ENCODE measurements around the gene MEN1. TPM values are rescaled to one million over a fixed set of nuclear protein-coding genes. Genes with fewer than 3 reads are reported as not detected.
A peak's percentile ranks its signal among the peaks of the same experiment; 100 is the strongest.
"Not testable (repeated sequence)": the region's sequence is repeated elsewhere in the genome, so short reads cannot be mapped to it uniquely, and the experiment has no call there.

The MEN1 gene
- total RNA-seq, 1 donor from 2014 or later = 17.2 TPM

DNA sequence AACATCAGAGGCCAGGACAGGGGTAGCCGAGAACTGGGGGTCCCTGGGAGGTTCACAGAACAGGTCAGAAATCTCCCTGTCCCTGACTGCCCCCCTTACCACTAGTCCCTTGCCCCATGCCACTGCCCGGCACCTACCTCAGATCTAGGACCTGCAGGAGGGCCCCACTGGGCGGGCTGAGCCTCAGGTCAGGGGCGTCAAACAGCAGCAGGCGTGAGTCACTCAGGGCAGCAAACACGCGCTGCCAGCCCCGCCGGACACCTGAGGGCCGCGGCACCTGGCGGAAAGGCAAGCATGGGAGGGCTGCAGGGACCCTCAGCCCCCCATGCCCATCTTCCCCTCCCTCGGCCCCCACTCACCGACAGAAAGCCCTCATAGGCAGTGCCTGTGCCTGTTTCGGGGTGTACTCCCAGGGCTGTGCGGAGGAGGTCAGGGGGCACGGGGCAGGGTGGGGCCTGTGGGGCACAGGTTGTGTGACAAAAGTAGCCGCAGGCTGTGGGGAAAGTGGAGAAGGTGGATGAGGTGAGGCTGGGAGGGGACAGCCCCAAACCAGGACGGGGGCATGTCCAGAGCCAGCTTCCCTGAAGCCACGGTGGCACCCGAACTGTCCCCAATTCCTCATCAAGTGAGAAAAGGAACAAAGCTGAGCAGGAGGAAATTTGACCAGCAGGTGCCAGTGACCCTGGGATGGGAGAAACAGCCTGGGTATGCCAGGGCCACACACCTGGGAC, 22.3 kb upstream of the MEN1 start:
- DNase-seq = no peak

DNA sequence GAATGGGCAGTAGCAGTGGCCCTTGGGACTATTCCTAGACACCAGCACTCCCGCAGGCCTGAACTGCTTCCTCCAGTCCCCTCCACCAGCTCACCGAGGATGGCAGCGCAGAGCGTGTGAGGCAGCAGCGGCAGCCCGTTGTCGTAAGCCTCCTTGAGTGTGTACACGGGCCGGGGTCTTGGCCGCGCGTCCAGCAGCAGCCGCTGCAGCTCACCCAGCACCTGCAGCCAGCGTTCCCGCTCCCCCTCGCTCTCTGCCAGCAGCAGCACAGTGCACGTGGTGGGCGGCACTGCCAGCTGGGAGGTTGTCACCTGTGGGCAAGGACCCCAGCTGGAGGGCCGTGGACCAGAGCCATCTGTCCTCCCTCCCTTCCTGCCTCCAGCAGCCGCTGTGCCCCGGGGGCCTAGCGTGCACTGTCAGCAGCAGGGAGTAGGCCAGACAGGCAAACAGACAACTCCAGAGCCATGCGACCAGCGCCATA, 21.1 kb upstream of the MEN1 start:
- DNase-seq = no peak

DNA sequence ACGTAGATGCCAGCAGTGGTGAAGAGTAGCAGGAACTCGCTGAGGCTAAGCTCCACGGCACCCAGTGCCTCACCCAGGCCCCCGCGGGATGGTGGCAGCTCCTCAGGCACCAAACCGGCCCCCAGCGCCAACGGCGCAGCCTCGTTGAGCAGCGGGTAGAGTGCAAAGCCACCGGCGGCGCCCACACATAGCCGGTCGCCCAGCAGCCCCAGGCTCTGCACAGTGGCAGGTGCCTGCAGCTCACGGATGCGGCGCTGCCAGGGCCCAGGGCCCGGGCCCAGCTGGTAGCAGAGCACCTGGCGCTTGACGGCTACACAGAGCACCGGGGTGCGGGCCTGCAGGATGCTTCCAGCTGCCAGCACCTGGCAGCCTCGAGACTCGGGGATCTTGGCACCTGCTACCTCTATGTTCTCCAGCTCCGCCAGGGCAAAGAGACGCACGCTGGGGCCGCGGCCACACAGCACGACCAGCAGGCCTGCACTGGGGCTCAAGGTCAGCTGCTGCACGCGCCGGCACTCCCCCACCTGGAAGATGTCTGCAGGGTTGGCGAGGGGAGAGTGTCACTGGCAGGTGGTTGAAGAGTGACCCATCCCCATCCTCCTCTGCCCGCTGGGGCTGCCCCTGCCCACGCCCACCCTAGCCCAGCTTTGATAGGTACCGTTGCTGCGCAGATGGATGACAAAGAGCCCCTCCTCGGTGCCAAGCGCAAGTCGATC, 19.3 kb upstream of the MEN1 start:
- no peak for DNase-seq

DNA sequence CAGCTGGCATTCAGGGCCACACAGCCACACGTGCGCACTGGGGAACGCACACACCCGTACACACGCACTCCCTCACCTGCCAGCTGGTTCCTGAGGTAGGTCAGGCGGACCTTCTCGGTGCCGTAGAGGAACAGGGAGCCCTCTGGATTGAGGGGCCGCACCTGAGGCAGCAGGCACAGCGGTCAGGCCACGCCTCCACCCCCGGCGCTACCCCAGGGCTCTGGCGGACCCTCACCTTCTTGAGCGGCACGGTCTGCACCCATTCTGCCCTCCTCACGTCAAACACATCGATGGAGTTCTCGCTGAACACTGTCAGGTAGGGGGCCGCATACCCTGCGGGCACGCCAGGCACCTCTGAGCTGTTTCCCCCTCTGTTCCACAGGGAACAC, 17.1 kb upstream of the MEN1 start:
- DNase-seq = no peak

DNA sequence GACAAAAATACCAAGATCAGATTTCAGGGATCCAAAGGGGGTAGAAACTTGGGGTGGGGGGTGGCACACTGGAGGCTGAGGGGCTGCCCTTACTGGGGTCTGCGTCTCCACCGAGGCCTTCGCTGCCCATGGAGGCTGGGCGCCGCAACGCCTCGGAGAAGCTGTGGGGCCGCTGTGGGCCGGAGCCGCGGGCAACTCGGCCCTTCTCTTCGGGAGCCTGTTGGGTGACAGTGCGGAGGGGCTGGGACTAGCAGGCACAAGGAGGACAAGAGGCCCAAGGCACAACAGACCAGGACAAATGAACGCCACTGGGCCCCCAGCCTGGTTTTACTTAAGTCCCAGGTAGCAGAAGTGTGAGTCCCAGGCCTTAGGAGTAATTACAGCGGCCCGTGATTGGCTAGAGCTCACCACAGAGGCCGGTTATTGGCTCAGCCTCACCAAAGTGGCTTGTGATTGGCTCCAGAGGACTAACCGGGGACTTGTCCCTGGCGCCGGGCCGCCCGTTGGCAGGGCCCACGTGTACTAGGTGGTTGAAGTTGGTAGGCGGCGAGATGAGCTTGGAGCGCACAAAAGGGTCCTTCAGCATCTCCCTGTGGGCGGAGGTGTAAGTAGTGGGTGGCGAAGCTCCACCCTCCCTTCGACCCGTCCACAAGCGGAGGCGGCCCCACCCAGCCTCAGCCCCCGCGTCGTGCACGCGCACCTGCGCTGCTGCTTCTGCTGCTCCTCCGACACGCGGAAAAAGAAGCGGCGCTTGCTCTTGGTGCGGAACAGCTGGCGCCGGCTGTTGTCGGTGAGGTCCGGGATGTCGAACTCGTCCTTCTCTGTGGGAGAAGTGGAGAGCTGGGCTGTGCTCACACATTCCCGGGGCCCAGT, 16.5 kb upstream of the MEN1 start:
- DNase-seq = no peak

DNA sequence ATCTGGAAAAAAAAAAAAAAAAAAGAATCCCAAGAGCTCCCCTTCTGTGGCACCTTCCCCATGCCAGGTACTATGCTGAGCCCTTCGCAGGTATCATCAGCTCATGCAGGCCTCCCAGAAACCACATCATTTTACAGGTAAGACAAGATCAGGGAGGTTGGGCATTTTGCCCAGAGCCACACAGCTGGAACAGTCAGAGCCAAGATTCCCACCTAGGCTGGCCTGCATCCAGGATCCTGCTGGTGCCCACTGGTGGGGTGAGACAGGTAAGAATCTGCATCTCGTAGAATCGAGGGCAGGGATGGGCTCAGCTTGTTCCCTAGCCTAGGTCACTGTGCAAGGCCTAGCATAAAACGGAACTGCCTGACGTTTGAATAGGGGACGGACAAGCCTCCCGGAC, 15.7 kb upstream of the MEN1 start:
- DNase-seq = no peak

DNA sequence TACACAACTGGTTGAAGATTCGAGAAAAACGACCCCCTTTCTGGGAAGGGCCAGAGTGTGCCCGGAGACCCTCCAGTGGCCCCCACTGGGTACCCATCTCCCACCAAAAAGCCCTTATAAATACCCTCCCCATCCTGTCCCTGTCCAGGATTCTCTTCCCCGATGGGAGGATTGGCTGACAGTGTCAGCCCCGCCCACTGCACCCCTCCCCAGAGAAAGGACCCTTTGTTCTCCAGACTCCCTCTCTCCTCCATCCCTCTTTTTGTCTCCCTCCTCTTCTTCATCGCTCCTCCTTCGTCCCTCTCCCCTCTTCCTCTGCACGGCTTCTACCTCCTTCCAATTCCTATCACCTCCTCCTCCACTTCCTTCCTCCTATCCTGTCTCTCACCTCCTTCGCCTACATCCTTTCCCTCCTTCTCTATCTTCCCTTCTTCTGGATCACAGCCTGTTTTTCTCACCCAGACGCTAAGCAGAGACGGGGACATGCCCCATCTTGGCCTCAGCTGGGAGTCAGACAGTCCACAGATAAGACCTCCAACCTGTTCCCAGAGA, 13.3 kb upstream of the MEN1 start:
- DNase-seq = no peak

DNA sequence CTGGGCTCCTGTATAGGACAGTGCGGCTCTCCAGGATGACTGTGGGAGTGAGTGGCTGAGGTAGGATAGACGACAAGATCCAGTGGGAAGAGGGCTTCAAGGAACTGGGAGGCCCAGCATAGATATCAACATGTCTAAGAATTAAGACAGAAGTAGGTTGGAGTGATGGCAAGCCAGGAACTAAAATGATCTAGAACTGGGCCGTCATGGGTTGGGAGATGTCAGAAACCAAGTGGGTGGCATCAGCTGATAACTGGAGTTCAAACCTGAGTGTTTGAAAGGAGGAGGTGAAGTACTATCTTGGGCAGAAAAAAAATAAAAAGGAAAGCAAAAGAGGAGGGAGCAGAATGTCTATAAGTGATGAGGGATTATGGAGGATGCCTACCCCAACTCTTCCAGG, 7.1 kb upstream of the MEN1 start:
- no peak for DNase-seq

DNA sequence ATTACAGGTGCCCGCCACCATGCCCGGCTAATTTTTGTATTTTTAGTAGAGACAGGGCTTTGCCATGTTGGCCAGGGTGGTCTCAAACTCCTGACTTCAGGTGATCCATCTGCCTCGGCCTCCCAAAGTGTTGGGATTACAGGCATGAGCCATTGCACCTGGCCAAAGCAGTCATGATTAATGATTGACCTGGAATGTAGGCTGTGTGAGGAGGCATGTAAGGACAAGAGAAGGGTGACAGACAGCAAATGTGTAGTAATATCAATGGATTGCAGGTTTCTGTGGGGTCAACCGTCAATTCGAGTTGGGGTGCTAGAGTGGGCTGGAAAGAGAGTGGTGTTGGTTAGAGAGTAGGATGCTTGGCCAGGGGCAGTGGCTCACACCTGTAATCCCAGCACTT, 5.1 kb upstream of the MEN1 start:
- DNase-seq = not testable (repeated sequence)

DNA sequence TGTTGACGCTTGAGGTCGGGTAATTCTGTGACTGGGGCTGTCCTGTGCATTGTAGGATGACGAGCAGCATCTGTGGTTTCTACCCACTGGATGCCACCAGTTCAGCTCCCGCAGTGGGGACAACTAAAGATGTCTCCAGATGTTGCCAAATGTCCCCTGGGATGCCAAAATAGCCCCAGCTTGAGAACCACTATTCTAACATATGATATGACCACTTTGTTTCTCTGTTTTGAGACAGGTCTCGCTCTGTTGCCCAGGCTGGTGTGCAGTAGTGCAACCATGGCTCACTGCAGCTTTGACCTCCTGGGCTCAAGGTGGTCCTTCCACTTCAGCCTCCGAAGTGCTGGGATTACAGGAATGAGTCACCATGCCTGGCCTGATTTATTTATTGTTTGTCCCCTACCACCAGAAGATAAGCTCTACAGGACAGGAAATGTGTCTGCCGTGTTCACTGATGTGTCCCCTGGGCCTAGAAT, 4.4 kb upstream of the MEN1 start:
- no peak for DNase-seq

DNA sequence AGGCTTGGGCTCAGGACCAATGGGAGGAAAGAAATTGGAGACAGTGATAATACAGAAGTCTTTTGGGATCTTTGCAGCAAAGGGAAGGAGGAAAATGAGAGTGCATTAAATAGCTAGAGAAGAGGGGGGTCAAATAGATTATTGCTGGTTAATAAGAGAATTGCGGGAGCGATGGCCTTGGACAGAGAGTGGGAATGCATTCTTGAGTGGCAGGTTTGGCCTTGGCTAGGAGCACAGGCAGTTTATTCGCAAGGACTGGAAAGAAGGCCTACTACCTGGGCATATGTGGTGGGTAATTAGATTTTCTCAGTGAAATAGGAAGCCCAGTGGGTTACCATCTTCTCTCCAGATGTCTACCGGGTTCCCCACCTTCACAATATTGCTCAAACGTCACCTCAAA, 3.5 kb upstream of the MEN1 start:
- DNase-seq = no peak

DNA sequence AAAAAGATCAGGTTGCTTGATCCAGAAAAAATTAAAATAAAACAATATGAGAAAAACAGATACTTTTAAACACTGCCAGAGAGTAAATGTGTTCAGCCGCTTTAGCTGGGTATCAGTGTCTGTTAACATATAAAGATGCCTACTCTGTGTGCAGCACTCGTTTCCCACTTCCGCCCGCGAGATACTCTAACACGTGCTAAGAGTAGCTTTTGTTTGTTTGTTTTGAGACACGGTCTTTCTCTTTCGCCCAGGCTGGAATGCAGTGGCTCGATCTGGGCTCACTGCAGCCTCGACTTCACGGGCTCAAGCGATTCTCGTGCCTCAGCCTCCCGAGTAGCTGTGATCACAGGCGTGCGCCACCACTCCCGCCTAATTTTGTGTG, 531 bp upstream of the MEN1 start:
- no peak for DNase-seq

DNA sequence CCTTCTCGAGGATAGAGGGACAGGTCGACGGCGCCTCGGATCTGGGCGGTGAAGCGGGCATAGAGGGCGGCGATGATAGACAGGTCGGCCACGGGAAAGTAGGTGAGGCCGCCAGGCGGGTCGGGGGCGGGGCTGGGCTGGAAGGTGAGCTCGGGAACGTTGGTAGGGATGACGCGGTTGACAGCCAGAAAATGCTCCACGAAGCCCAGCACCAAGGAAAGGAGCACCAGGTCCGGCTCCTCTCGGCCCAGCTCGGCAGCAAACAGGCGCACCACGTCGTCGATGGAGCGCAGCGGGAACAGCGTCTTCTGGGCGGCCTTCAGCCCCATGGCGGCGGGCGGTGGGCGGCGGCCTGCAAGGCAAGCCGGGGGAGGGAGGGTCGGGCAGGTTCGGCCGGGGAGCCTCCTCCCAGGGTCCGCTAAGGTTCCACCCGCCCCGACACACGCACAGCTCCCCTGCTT, 540 bp downstream of the MEN1 start:
- no peak for DNase-seq

DNA sequence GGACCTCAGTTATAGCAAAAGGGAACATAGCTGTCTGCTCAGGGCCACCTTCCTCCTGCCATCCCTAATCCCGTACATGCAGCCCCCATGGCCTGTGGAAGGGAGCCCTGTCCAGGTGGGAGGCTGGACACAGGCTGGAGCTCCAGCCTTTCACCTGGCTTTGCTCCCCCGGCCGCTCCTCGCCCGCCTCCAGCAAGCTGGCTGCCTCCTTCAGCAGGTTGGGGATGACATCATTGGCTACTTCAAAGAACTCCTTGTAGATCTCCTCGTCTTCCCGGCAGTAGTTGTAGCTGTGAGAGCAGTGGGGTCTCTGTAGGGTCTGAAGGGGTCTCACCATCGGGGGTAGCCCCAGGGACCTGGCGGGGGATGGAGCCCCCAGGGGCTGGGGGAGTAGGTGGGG, 4.9 kb downstream of the MEN1 start:
- DNase-seq = no peak

DNA sequence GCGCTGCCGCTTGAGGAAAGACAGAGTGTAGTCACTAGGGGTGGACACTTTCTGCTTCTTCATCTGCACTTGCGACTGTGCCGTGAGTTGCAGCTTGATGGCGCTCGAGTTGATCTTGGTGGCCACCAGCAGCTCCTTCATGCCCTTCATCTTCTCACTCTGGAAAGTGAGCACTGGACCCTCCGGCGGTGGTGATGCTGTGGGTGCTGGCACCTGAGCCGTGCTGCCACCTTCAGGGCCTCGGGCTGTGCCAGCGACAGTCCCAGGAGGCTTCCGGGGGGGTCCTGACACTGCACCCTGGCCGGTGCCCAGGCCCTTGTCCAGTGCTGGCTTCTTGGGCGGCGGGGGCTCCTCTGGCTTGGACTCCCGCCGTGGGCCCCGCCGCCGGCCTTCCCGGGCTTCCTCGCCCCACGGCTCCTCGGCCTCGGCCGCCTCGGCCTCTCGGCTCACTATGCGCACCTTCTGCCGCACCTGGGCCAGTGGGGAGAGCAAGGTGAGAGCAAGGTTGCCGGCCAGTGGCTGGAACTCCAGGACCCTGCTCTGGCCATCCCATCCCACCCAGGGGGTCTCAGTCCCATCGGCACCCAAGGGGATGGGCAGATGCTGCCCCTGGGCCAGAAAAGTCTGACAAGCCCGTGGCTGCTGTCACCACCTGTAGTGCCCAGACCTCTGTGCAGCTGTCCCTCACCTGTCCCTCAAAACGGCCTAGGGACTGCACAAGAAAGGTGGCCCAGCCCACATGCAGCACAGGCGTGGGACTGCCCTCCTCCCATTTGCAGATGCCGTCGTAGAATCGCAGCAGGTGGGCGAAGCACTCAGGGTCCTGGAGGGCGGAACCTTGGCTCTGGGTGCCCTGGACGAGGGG, 5.8 kb downstream of the MEN1 start:
- no peak for DNase-seq

DNA sequence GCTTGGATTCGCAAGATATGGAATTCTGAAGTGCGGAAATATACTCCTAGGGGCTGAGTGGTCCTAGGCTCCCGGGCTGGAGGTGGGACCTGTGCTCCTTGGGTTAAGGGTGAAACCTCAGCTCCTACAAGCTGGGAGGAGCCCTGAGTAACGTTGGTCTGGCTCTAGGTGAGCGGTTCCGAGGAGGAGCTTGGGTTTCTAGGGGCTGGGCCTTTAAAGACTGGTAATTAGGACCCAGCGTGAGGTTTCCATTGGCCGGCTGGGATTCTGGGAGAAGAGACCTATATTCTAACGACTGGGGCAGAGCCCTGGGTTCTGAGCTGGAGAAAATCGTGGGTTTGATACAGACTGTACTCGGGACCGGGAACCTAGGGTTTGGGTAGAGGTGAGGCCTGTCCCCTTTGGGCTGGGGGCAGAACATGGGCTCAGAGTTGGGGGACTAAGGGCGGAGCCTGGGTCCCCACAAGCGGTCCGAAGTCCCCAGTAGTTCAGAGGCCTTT, 6.5 kb downstream of the MEN1 start:
- no peak for DNase-seq

DNA sequence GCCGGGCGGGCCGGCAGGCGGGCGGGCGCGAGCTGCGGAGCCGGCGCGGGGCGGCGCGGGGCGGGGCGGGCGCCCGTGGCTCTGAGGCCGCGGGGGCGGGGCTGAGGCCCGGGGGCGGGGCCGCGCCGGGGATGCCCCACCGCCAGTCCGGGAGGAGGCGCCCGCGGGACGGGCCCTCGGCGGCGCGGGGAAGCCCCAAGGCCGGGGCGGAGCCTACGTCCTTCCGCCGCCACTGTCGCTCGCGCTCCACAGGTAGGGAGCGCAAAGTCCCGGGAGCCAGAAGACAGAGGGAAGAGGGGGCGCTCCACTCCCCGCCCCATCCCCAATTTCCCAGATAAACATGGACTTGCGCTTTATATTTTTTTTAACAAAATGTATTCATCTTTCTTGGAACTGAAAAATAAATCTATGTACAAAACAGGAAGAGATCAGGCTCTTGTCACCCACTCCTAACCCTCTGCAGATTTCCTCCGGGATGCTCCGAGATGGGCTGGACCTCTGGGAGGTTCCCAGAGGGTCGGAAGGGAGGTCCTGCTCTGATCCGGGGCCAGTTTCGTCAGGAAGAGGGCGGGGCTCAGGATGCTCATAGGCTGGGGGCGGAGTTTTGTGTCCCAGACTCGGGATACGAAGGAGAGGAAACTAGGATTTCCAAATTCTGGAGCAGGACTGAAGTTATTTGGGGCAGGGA, 7.0 kb downstream of the MEN1 start, which contains the start of gene MAP4K2:
TSS of gene MAP4K2 (minus strand) at position 57 of the 688 bp plus-strand sequence. CDS start 65 bp downstream, outside the sequence.
- peak; percentile 73 for DNase-seq

DNA sequence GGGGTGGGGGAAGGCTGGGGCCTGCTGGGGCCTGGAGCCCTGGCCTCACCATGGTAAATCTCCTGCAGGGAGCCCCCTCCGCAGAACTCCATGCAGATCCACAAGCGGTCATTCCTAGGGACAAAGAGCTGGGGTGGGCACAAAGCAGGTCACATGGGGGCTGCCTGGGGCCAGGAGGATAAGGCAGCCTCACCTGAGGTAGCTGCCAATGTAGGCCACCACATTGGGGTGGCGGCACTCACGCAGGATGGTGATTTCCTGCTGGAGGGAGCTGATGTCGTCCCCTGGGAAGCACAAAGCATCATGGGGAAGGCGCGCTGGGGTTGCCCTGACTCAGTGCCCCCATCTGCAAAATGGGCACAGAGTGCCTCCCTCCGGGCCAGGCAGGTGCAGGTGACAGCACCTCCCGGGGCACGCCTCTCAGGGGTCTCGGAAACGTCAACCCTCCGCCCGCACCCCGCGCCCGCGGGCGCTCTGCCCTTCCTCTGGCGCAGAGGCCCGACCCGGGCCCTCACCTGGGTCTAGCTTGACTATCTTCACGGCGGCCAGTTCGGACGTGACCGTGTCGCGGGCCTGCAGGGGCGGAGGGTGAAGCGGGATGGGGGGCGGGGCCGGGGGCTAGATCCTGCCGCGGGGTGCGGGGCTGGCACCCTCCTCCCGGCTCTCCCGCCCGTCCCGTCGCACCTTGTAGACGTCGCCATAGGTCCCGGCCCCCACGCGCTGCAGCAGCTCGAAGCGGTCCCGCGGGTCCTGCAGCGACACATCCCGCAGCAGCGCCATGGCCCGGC, 7.8 kb downstream of the MEN1 start:
- DNase-seq = no peak

DNA sequence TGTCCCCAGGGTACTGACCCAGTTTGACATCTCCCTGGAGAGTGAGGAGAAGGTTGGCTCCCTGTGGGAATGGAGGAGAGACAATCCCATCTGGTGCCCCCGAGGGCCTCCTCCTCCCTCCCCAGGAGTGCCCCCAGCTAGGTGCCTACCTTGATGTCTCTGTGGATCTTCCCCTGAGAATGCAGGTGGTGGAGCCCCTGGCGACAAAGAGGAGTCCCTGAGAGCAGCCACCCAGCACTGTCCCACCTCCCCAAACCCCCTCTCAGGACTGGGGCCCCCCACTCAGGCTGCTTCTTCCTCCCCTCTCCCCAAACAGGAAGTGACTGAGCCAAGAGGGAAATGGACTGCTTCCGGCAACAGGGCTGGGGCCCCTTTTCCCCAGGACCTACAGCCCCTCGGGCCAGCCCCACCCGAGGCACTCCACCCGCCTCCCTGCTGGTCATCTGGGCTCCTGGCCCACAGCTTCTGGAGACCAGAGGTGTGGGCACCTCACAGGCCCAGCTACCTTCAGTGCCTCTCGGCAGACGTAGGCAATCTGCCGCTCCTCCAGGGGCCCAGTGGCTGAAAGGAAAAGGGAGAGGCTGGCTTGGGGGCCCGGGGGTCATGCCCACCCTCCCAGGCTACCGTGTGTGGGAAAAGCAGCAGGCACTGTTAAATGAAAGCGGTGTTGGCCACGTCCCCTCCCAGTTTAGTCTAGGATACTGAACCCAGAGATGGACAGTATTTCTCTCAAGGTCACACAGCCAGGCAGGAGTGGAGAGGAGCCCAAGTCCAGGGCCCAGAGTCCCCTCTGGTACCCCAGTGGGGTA, 8.6 kb downstream of the MEN1 start:
- DNase-seq = no peak
